Pulmonary artery endothelial cell (primary cell): ENCODE results near the gene MAP3K1. TPM values are rescaled to one million over a fixed set of nuclear protein-coding genes. Genes with fewer than 3 reads are reported as not detected.
"Not testable (repeated sequence)": the region's sequence is repeated elsewhere in the genome, so short reads cannot be mapped to it uniquely, and the experiment has no call there.

Experiments used
- DNase-seq: peaks from one replicate; pipeline ENCODE4 v3.0.0-alpha.2; 2011; ENCODE audit warnings: low read depth, low spot score
- total RNA-seq: library from RNA; depleted of rRNA; stranded (reverse); fragments of >200 nt; gene quantifications from 2 replicates; pipeline ENCODE4 v1.2.3, GENCODE V29; 2014

The MAP3K1 gene
- total RNA-seq, 1 donor from 2014 or later: 13.8 TPM

DNA sequence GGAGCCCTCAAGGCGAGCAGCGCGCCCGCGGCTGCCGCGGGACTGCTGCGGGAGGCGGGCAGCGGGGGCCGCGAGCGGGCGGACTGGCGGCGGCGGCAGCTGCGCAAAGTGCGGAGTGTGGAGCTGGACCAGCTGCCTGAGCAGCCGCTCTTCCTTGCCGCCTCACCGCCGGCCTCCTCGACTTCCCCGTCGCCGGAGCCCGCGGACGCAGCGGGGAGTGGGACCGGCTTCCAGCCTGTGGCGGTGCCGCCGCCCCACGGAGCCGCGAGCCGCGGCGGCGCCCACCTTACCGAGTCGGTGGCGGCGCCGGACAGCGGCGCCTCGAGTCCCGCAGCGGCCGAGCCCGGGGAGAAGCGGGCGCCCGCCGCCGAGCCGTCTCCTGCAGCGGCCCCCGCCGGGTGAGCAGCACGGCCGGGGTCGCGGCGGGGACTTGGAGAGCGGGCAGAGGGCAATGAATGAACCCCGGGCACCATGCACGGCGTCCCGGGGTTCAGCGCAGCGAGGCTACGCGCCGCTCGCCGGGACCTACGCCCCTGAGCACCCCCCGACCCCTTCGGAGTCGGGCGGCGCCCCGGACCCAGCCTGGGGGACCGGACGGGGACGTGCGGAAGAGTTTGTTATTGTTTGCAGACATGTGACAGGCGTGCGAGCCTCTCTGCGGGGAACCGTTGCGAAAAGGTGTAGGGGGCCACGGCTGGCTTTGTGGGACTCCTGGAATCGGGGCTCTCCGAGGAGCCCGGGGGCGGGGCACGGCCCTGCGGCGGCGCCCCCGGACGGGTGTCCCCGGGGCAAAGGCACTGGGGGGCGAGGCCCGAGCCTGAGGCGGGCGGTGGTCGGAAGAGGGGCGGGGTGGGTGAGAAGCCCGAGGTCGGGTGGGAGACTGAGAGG lies 553 bp downstream of the MAP3K1 start:
- no peak for DNase-seq

DNA sequence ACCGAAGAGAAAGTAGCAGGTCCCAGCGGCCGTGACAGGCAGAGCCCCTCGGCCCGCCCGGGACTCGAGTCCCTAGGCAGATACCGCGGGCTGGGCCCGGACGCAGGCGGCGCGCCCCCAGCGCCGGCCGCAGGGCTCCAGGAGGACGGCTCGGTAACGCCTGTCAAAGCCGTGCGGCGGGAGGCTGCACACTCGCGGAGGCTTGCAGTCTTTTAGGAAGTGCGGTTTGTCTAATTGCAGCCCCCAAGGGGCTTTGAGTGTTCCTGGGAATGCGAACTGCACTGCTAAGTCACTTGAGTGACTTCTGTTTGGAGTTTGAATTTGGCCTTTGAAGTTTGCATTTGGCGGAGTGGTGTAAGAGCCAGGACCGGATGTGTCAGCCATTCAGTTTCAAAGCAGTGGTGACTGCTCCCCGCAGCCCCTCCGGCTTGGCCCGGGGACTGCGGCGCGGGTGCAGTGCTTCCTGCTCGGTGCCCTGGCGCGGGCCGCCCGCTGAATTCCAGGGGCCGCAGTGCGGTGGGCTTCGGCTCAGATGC lies 1.3 kb downstream of the MAP3K1 start:
- DNase-seq: no peak

DNA sequence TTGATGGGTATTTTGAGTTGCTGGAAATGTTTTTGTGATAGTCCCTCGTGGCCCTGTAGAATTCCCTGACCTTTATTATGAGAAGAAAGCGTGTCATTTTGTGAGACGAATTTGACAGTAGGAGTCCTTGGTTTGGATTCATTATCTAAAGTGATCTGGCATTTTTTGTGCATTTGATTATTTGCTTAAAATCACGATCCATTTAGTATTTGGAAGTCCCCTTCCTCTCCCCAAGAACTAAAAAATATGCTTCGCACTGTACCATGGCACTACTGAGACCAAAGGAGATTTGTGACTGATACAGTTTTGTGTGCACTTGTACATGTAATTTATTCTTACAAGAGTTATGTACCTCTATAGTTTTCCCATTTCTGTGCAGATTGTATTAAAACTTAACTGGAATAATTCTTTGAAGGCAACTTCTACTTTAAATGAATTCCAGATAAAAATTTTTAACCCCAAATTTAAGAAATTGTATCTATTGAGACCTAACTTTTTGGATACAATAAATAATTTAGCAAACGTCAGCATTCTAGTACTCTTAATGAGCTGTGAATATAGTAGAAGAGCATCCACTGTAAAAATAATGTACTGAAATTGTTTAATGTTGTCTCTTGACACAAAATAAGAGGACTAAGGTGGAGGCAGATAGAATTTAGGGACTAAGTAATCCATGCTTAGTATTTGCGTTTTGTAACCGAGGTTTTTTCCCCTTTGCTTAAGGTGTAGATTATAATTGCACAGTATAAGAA lies 2.1 kb downstream of the MAP3K1 start:
- DNase-seq: no peak

DNA sequence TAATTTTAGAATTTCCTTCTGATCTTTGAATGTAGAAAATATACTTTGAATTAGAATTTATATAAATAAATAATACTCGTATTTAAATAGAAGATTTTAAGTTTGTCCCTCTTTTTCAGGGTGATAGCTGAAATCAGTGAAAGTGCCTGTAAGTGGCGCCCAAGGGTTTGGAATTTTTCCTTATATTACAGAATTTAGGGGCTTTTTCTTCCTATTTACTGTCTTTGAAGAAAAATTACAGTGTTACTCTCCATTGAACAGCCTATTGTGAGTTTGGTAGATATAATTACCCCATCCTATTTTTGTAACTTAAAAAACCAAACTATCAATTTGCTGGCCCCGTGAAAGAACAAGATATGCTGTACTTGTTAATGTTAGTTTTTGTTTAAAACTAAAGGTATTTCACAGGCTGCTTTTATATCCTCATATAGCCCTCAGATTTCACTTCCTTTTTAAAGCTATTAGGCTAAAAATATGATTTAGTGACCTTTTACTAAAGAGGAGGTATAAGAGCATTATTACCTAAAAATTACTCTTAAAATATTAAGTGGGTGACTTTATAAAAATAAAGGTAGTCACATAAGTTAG lies 3.2 kb downstream of the MAP3K1 start:
- no peak for DNase-seq

DNA sequence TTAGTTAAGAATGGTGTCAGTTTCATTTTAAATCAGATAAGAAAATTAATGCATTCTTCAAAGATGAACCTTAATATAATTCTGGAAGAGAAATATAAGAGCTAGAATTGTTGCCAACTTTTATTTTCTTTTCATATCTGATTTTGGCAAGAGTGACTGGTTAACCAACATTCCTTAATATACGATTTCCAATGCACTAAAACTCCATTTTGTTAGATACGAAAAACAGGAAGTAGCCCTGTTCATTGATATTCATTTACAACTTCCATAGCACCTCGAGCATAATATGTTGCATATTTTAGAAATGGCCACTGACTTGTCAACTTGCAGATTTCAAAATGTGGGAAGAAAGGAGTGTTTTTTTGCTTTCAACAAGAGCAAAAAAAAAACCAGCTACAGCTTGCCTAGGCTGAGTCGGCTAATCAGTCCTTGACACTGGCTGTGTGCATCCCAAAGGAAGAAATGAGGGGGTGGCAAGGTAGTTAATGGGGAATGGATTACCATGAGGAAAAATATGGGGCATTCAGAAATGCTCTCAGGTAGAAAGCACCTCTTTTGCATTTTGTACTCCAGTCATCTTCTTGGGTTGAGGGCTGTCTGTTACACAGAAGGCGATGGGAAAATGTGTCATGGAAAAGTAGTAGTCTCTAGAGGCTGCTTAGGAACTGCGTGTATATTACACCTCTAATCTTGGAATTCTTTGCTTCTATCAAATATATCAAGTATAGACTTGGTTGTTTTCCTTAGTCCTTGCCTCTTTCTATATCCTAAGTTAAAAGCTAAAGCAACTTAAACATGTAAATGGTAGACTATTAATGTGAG lies 3.9 kb downstream of the MAP3K1 start:
- DNase-seq: no peak

DNA sequence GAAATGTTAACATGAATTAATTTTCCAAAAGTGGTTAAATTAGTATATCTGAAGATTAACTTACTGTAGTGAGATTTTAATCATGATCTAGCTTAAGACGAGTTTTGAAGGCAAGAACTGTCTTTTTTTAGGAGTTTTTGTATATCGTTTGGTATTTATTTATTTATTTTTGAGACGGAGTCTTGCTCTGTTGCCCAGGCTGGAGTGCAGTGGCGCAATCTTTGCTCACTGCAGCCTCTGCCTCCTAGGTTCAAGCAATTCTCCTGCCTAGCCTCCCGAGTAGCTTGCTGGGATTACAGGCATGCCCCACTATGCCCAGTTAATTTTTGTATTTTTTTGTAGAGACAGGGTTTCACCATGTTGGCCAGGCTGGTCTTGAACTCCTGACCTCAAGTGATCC lies 6.5 kb downstream of the MAP3K1 start:
- DNase-seq: not testable (repeated sequence)

DNA sequence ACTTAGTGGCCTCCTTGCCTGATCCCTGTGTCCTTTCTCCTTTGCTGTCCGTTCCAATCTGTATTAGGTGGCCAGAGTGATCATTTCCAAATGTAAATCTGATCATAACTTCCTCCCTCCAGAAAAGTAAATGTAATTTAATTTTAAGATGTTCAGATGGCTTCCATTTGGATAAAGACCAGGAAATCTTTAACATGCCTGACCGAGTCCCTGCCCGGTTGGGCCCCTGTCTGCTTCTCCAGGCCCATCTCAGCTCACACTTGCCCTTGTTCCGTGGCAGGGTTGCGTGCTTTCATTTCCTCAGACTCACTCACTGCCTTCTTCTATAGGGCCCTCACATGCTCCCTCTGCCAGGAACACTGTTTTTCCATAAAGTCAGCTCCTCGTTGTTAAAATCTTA lies 7.6 kb downstream of the MAP3K1 start:
- no peak for DNase-seq

DNA sequence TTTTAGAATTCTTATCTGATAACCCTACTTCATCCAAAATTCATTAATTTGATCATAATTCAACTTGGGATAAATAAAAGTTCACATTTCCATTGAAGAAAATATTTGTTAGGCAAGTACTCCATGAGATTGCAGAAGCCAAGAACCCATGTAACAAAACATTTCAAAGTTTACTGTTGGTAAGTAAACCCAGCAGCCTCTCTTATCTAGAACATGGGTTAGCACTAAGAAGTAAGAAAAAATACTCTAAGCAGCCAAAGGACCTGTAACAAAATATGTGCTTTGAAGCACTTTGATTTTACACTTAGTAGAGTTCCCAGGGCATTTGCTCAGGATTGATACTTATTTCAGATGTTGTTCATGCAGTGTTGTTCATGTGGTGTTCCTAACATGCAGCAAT lies 8.7 kb downstream of the MAP3K1 start:
- DNase-seq: no peak

DNA sequence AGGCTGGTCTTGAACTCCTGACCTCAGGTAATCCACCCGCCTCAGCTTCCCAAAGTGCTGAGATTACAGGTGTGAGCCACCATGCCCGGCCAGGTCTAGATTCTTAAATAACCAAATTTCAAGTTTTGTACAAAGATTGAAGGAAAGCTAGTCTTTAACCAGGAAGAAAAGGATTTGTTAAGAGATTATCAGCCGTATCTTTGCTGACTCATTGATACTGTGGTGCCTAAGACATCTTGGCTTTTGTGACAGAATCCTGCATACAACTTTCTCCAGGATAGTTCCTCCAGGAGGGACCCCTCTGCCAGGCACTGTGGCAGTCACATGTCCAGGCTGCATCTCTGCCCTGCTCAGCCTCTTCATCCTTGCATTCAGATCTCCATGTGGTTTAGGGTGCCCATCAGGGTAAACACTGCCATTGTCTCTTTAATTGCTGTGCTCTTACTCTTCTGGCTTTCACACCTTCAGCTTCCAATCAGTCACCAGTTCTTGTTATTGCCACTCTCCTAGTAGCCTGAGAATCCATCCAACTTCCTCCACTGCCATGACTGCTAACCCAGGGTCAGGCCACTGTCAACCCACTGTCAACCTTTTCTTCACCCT lies 10.0 kb downstream of the MAP3K1 start:
- no peak for DNase-seq

DNA sequence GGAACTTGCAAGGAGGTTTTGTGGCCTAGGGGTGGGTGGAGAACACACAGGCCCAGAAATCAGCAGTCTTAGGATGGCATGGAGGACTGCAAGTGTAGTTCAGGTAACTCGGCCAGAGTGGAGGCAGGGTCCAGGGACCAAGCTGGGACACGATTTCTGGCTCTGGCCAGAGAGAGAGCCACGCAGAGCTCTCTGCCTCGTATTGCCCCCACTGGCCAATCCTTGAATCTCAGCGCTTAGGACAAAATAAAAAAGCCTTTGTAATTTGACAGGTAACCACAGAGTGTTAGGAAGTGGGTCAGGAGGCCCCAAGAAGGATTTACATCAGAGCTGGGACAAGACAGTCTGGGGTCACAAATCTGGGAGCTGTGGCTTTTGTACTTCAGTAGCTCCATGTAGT lies 11.7 kb downstream of the MAP3K1 start:
- no peak for DNase-seq

DNA sequence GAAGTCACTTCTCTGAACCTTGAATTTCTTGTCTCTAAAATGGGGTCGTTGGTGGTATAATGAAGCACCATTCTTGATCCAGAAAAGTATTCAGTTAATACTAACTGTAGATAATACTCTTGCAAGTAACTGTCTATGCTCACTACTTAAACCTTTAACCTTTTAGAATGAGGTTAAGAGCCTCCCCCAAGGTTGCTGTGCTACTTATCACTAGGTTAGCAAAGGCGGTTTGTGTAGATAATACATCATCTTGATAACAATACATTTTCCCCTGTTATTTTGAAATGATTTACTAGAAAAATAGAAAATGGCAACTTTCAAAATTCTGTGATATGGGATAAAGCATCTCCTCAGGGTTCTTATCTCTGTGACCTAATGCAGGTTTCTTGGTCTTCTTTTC lies 12.6 kb downstream of the MAP3K1 start:
- no peak for DNase-seq

DNA sequence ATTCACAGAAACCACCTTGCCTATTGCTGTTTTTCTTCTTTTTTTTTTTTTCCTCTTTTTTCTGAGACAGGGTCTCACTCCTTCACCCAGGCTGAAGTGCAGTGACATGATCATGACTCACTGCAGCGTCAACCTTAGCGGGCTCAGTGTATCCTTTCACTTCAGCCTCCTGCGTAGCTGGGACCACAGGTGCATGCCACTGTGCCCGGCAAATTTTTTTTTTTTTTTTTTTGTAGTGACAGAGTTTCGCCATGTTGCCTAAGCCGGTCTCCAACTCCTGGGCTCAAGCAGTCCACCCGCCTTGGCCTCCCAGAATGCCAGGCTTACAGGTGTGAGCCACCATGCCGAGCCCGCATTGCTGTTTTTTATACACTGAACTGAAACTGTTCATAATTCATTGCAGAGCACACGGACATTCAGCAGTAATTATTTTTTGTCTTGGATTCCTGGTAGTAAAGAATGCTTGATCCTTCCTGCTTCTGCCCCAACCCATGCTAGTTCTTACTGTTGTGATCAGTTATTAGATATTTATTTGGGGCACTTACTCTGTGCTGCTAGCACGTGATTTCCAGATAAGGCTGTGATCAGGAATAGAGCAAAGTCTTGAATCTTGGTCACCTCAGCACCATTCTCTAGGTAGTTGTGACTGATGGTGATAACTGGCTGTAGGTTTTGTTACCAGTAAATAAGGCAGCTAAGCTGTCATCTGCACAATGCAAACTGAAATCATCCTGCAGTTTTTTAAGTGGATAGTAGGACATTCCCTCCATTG lies 14.0 kb downstream of the MAP3K1 start:
- DNase-seq: no peak

DNA sequence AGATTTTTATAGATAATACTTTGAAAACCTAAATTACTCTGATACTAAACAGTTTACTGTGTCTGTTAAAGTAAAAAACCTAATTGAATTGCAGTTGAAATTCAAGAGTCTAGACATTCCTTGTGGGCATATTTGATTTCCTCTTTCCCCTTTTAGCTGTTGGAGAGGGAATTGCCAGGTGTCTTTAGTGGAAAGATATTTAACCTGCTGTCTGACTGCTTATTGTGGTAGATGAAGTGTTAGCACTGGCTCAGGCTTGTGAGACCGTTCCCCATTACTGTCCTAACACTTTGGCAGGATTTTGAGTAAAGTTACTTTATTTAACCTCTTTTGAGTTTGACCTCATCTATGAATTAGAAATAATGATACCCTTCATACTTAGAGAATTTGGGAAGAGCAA lies 16.4 kb downstream of the MAP3K1 start:
- no peak for DNase-seq

DNA sequence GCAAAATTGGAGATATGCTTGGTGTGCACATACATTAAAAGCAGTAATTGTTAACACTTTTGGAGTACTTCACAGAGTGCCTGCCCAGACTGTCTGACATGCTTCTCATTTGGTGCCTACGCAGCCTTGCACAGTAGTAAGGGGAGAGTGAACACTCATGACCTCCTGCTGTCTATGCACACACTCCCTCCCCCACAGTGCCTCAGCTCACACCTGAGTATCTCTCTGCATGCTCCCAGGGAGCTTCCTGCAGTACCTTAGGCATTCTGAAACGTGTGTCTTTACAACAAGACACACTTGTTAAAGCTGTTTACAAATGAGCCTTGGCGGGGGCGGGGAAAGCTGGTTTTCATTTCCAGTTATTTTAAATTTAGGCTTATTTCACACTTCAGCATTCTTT lies 18.0 kb downstream of the MAP3K1 start:
- no peak for DNase-seq

DNA sequence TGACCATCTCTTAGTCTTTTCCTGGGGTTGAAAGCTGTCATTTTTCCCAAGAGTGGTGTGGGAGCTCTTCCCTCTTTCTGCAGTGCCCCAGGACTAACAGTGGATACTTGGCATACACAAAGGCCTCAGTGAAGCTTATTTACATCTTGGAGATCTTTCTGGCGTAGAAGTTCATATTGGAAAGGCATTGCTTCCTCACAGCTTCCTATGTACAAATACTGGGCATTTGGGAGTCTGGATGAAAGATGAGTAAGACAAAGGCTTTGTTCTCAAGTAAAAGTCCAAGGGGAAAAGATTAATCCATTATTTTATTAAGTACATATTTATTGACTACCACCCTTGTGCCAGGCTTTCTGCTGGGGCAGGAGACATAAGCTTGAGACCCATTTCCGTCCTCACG lies 22.0 kb downstream of the MAP3K1 start:
- no peak for DNase-seq

DNA sequence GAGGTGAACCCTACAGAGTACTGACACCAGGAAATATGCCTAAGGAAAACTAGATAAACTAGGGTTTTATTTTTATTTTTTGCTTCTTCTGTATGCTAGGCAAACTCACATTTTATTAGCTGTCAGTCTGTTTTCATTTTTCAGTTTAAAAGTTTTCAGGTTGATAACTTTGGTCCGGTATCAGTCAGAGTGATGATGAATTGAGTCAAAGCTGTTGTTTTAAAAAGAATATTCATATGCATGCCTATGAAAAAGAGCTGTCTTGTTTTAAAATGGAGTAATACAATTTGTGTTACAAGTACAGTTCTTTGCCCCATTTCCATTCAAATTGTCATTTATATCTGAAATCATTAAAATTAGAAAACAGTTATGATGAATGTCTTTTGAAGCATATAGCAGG lies 22.6 kb downstream of the MAP3K1 start:
- no peak for DNase-seq

DNA sequence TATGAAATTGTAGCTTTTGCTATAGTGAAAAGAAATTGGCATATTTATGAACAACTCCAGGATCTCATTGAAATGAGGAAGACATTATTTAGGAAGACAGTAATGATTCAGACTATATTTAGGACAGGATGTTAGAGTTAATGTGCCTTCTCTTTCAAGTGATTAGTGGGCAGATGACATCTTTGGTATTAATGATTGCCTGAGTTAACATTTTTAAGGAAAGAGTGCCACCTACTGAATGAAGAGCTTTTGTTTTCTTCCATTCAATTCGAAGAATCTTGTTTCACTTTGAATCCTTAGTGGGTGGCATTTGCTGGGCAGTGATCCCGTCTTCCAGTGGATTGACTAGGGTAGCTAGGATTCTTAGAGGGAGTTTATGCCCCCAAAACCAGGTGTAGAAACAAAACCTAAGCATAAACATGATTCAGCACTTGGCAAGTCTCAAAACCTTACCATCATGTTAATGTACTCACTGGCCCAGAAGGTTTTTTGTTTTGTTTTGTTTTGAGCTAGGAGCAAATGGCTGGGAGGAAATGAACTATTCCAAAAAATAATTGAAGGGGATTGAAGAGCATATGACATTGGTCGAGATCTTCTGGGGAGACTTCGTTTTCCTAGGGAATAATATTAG lies 23.2 kb downstream of the MAP3K1 start:
- DNase-seq: no peak

DNA sequence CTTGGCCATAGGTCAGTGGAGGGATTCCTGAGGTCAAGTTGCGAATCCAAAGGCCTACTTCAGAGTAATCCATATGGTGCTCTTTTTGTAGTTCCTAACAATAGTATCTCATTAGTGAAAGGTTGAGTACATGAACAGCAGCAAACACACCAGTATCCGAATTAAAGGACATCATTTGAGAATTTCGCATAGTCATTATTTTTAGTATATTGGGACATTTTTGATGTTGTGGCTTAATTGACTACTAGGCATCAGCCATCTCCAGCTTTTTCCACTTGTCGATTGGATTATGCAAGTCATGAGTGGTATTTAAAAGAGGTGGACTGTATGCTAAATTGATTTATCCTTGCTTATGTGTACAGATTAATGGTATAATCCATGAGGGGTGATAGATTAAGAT lies 23.7 kb downstream of the MAP3K1 start:
- no peak for DNase-seq

DNA sequence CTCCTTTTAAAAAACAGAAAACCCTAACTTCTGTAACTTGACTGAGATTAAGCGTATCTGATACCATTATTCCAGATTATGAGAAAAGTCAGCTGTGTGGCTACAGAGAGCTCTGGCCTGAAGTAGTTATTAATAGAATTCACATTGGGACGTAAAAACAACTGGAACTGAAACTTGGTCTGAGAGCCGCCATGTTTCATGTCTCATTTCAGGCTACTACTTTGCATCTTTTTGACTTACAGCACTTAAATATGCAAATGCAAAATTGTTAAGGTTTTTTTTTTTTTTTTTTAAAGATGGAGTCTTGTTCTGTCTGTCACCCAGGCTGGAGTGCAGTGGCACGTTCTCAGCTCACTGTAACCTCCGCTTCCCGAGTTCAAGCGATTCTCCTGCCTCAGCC lies 25.2 kb downstream of the MAP3K1 start:
- no peak for DNase-seq

DNA sequence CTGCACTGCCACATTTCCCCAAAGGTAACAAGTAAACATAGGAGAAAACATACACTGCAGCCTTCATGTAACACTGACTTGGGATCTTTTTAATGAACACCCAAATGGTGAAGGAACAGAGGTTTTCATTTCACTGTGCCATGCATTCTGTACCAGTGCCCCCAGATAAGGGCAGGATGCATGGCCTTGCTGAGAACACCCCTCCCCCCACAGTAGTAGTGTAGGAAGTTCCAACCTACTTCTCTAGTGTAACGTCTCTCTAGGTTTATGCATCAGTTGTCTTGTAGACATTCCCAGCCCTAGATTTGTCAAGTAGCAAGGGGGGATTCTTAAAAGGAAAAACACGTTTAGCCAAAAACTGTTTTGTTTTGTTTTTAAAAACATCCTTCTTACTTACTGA lies 29.9 kb downstream of the MAP3K1 start:
- DNase-seq: no peak
